Activated T-helper 17 cell treated with anti-CD3 and anti-CD28 coated beads, Interleukin-2, amount 50 U/mL, for 72 hours (primary cell): ENCODE results near the gene TNRC6C. TPM values are rescaled to one million over a fixed set of nuclear protein-coding genes. Genes with fewer than 3 reads are reported as not detected.
A peak's percentile ranks its signal among the peaks of the same experiment; 100 is the strongest.

Source experiments
- ATAC-seq: fragments of 150-1000 bp; cut with Tn5 transposase; replicated peaks from 2 replicates; pipeline ENCODE4 v1.10.0; 2021; ENCODE audit warnings: mild to moderate bottlenecking, moderate library complexity
- H3K27ac Mint-ChIP-seq: one replicate; pipeline ENCODE4 v1.8.0; 2022; ENCODE audit warnings: mixed read lengths
- H3K27me3 Mint-ChIP-seq: one replicate; pipeline ENCODE4 v1.8.0; 2022; ENCODE audit warnings: mixed read lengths
- H3K36me3 Mint-ChIP-seq: one replicate; pipeline ENCODE4 v1.8.0; 2022; ENCODE audit warnings: low read depth, mild to moderate bottlenecking, mixed read lengths
- H3K4me1 Mint-ChIP-seq: one replicate; pipeline ENCODE4 v1.8.0; 2022; ENCODE audit warnings: mixed read lengths
- H3K4me3 Mint-ChIP-seq: one replicate; pipeline ENCODE4 v1.8.0; 2022; ENCODE audit warnings: mild to moderate bottlenecking, mixed read lengths
- H3K9me3 Mint-ChIP-seq: one replicate; pipeline ENCODE4 v1.8.0; 2022; ENCODE audit warnings: mixed read lengths
- total RNA-seq, 2 donors: library from RNA; stranded (reverse); gene quantifications; one replicate each; pipeline ENCODE4 v1.2.3, GENCODE V29; 2022

The TNRC6C gene
- total RNA-seq, 2 donors from 2014 or later, result 15.6 to 19.1 TPM

GRCh38 chr17:78141437-78142118, 183.1 kb downstream of the TNRC6C start:
- Mint-ChIP-seq H3K27me3 (no peaks in the 10 kb centered on the region), H3K36me3 (peaks cover 50% of the 10 kb centered on the region), H3K4me1 (peaks cover 12% of the 10 kb centered on the region), H3K9me3 (no peaks in the 10 kb centered on the region), H3K4me3 (no peak overlapping the region), H3K27ac (no peak overlapping the region)
- no peak for ATAC-seq

- H3K27ac Mint-ChIP-seq, result no peak overlapping the region
- H3K4me1 Mint-ChIP-seq, result peaks cover 13% of the 10 kb centered on the region
- ATAC-seq, result peak; percentile 28
- H3K36me3 Mint-ChIP-seq, result peaks cover 43% of the 10 kb centered on the region
- no peak overlapping the region for H3K4me3 Mint-ChIP-seq
- no peaks in the 10 kb centered on the region for H3K9me3 Mint-ChIP-seq
- no peaks in the 10 kb centered on the region for H3K27me3 Mint-ChIP-seq
Observed at GRCh38 chr17:78142119-78142861, 183.8 kb downstream of the TNRC6C start.

GRCh38 chr17:78143214-78144146, 185.0 kb downstream of the TNRC6C start:
- Mint-ChIP-seq H3K9me3 (no peaks in the 10 kb centered on the region), H3K4me3 (no peak overlapping the region), H3K36me3 (peaks cover 38% of the 10 kb centered on the region), H3K27ac (peak overlapping the region; percentile 62), H3K4me1 (peaks cover 15% of the 10 kb centered on the region), H3K27me3 (no peaks in the 10 kb centered on the region)
- no peak for ATAC-seq

GRCh38 chr17:78144147-78144719, 185.7 kb downstream of the TNRC6C start:
- Mint-ChIP-seq H3K4me1 (peaks cover 12% of the 10 kb centered on the region), H3K9me3 (no peaks in the 10 kb centered on the region), H3K27me3 (no peaks in the 10 kb centered on the region), H3K27ac (peak overlapping the region; percentile 62), H3K4me3 (no peak overlapping the region), H3K36me3 (peaks cover 31% of the 10 kb centered on the region)
- no peak for ATAC-seq

GRCh38 chr17:78144736-78145641, 186.5 kb downstream of the TNRC6C start:
- no peaks in the 10 kb centered on the region for H3K27me3 Mint-ChIP-seq
- no peak overlapping the region for H3K4me3 Mint-ChIP-seq
- peaks cover 25% of the 10 kb centered on the region for H3K36me3 Mint-ChIP-seq
- no peaks in the 10 kb centered on the region for H3K9me3 Mint-ChIP-seq
- peaks cover 10% of the 10 kb centered on the region for H3K4me1 Mint-ChIP-seq
- no peak for ATAC-seq
- peak overlapping the region; percentile 62 for H3K27ac Mint-ChIP-seq

- peak overlapping the region; percentile 22 for H3K27ac Mint-ChIP-seq
- ATAC-seq, result no peak
Observed at GRCh38 chr17:78146471-78146869, 188.0 kb downstream of the TNRC6C start.

GRCh38 chr17:78146881-78147280, 188.4 kb downstream of the TNRC6C start:
- peaks cover 9% of the 10 kb centered on the region for H3K4me1 Mint-ChIP-seq

More at GRCh38 chr17:78146471-78146869, 188.0 kb downstream of the TNRC6C start:
- H3K36me3 Mint-ChIP-seq, result peaks cover 13% of the 10 kb centered on the region
- H3K27me3 Mint-ChIP-seq, result no peaks in the 10 kb centered on the region
- H3K4me1 Mint-ChIP-seq, result peaks cover 9% of the 10 kb centered on the region
- no peaks in the 10 kb centered on the region for H3K9me3 Mint-ChIP-seq
- H3K4me3 Mint-ChIP-seq, result no peak overlapping the region

GRCh38 chr17:78147315-78147998, 189.0 kb downstream of the TNRC6C start:
- Mint-ChIP-seq H3K27ac (peak overlapping the region; percentile 62), H3K4me3 (no peak overlapping the region), H3K4me1 (peaks cover 9% of the 10 kb centered on the region), H3K9me3 (no peaks in the 10 kb centered on the region), H3K36me3 (peaks cover 4% of the 10 kb centered on the region), H3K27me3 (no peaks in the 10 kb centered on the region)
- ATAC-seq, result peak; percentile 28

More at GRCh38 chr17:78146881-78147280, 188.4 kb downstream of the TNRC6C start:
- Mint-ChIP-seq H3K27ac (peak overlapping the region; percentile 62), H3K4me3 (no peak overlapping the region), H3K9me3 (no peaks in the 10 kb centered on the region), H3K36me3 (peaks cover 9% of the 10 kb centered on the region), H3K27me3 (no peaks in the 10 kb centered on the region)
- ATAC-seq, result no peak

- H3K4me1 Mint-ChIP-seq, result peaks cover 9% of the 10 kb centered on the region
- H3K36me3 Mint-ChIP-seq, result no peaks in the 10 kb centered on the region
- no peaks in the 10 kb centered on the region for H3K27me3 Mint-ChIP-seq
- H3K9me3 Mint-ChIP-seq, result no peaks in the 10 kb centered on the region
- H3K4me3 Mint-ChIP-seq, result no peak overlapping the region
- no peak overlapping the region for H3K27ac Mint-ChIP-seq
- ATAC-seq, result no peak
Observed at GRCh38 chr17:78148286-78149016, 189.9 kb downstream of the TNRC6C start.

GRCh38 chr17:78151514-78152008, 193.1 kb downstream of the TNRC6C start:
- ATAC-seq, result no peak
- H3K4me3 Mint-ChIP-seq, result no peak overlapping the region
- H3K36me3 Mint-ChIP-seq, result no peaks in the 10 kb centered on the region
- H3K27ac Mint-ChIP-seq, result no peak overlapping the region
- peaks cover 9% of the 10 kb centered on the region for H3K4me1 Mint-ChIP-seq
- H3K9me3 Mint-ChIP-seq, result no peaks in the 10 kb centered on the region
- H3K27me3 Mint-ChIP-seq, result no peaks in the 10 kb centered on the region

- H3K36me3 Mint-ChIP-seq, result peaks cover 6% of the 10 kb centered on the region
- H3K27ac Mint-ChIP-seq, result peak overlapping the region; percentile 63
- peaks cover 11% of the 10 kb centered on the region for H3K4me1 Mint-ChIP-seq
- peak overlapping the region; percentile 19 for H3K4me3 Mint-ChIP-seq
- H3K27me3 Mint-ChIP-seq, result no peaks in the 10 kb centered on the region
- no peaks in the 10 kb centered on the region for H3K9me3 Mint-ChIP-seq
- peak; percentile 66 for ATAC-seq
Observed at GRCh38 chr17:78154903-78155811, 196.7 kb downstream of the TNRC6C start.
